Right ventricle myocardium superior (tissue), 1 donor: ENCODE data around the gene DNAJA3. TPM values are rescaled to one million over a fixed set of nuclear protein-coding genes. Genes with fewer than 3 reads are reported as not detected.

Experiments
- ATAC-seq: fragments of 200-7000 bp; cut with Tn5 transposase; one replicate; pipeline ENCODE4 v1.9.1; 2020; ENCODE audit warnings: mild to moderate bottlenecking; ENCODE audit not compliant: poor library complexity
- DNase-seq: peaks from one replicate; pipeline ENCODE4 v3.0.0-alpha.2; 2020
- intact Hi-C: fragments of 100-400 bp; cut with DNase I; formaldehyde crosslinking; loops from one replicate; pipeline ENCODE4 v1.11.2; 2022
- total RNA-seq: library from RNA; stranded (reverse); fragmentation: NEBNext Ultra II Directional; extraction: Animal tissue kit (Norgen Biotek cat#: 25700); gene quantifications from one replicate; pipeline ENCODE4 v1.2.1, GENCODE V29; 2021
- donor health status: DM: no; HTN: yes; CAD: no; lungs with severe emphysema.

The DNAJA3 gene
- total RNA-seq, 1 donor from 2014 or later = 76.8 TPM

- ATAC-seq = peak; percentile 95
- DNase-seq = peak; percentile 91
- intact Hi-C loops = loop anchor here (2.0 to 10.0 kb wide), 3 partner anchors 44 to 198 kb away; no protein-coding TSS in a partner anchor
Measured at GRCh38 chr16:4402439-4403132, 23.1 kb upstream of the DNAJA3 start.

GRCh38 chr16:4403133-4403949 is 22.3 kb upstream of the DNAJA3 start:
- DNase-seq = no peak
- intact Hi-C loops = loop anchor here (2.0 to 10.0 kb wide), 3 partner anchors 45 to 199 kb away; no protein-coding TSS in a partner anchor
- ATAC-seq = no peak

- ATAC-seq (no peak), DNase-seq (no peak)
- intact Hi-C loops = loop anchor here (5.0 to 10.0 kb wide), 2 partner anchors 117 to 200 kb away; no protein-coding TSS in a partner anchor
Measured at GRCh38 chr16:4404247-4404966, 21.3 kb upstream of the DNAJA3 start.

GRCh38 chr16:4404967-4405696 is 20.5 kb upstream of the DNAJA3 start:
- intact Hi-C loops = loop anchor here (5.0 to 10.0 kb wide), 2 partner anchors 118 to 200 kb away; no protein-coding TSS in a partner anchor
- ATAC-seq = no peak
- DNase-seq = no peak

GRCh38 chr16:4407543-4408322 is 17.9 kb upstream of the DNAJA3 start:
- ATAC-seq (peak; percentile 4), DNase-seq (no peak)
- intact Hi-C loops = loop anchor here (10.0 kb wide), 1 partner anchor 203 kb away; no protein-coding TSS in a partner anchor

- no peak for ATAC-seq
- intact Hi-C loops = loop anchor here (10.0 kb wide), 1 partner anchor 204 kb away; no protein-coding TSS in a partner anchor
- DNase-seq = no peak
Measured at GRCh38 chr16:4408323-4408690, 17.4 kb upstream of the DNAJA3 start.

GRCh38 chr16:4409081-4409932 is 16.4 kb upstream of the DNAJA3 start:
- ATAC-seq (peak; percentile 19), DNase-seq (peak; percentile 57)
- intact Hi-C loops = loop anchor here (10.0 kb wide), 1 partner anchor 205 kb away; no protein-coding TSS in a partner anchor

GRCh38 chr16:4410335-4411075 is 15.2 kb upstream of the DNAJA3 start:
- intact Hi-C loops = no loop called here
- no peak for ATAC-seq
- no peak for DNase-seq

GRCh38 chr16:4411684-4412083 is 14.0 kb upstream of the DNAJA3 start:
- intact Hi-C loops = no loop called here
- peak; percentile 52 for ATAC-seq
- peak; percentile 89 for DNase-seq

- DNase-seq = no peak
- intact Hi-C loops = no loop called here
- no peak for ATAC-seq
Measured at GRCh38 chr16:4412159-4412558, 13.5 kb upstream of the DNAJA3 start.

- no peak for ATAC-seq
- intact Hi-C loops = no loop called here
- DNase-seq = no peak
Measured at GRCh38 chr16:4412854-4413253, 12.8 kb upstream of the DNAJA3 start.

GRCh38 chr16:4414187-4414917 is 11.3 kb upstream of the DNAJA3 start:
- ATAC-seq (no peak), DNase-seq (no peak)
- intact Hi-C loops = no loop called here

- intact Hi-C loops = no loop called here
- peak; percentile 72 for DNase-seq
- peak; percentile 25 for ATAC-seq
Measured at GRCh38 chr16:4415538-4416199, 10.0 kb upstream of the DNAJA3 start.

GRCh38 chr16:4416200-4417032 is 9.3 kb upstream of the DNAJA3 start, which contains the start of gene CORO7:
Gene CORO7, minus strand, starts transcription at chr16:4416596. Its CDS starts 78 bp downstream, at chr16:4416518.
- intact Hi-C loops = no loop called here
- DNase-seq (peak; percentile 99), ATAC-seq (peak; percentile 95)
